HepG2 (cell line): Measurements from ENCODE around the gene FBXO41. TPM values are rescaled to one million over a fixed set of nuclear protein-coding genes. Genes with fewer than 3 reads are reported as not detected.

ENCODE experiments used
- FOXP4 ChIP-seq: sonication (generic); formaldehyde crosslinking; IDR thresholded peaks from 2 replicates; pipeline ENCODE4 v1.4.0; 2020; ENCODE audit warnings: missing genetic modification reagents
- GTF3A ChIP-seq: sonication (generic); formaldehyde crosslinking; conservative IDR thresholded peaks from 2 replicates; pipeline ENCODE4 v1.4.0; 2020; ENCODE audit warnings: mild to moderate bottlenecking, missing genetic modification reagents
- MYPOP ChIP-seq: sonication (generic); formaldehyde crosslinking; IDR thresholded peaks from 2 replicates; pipeline ENCODE4 v1.8.1; 2023; ENCODE audit warnings: mild to moderate bottlenecking, moderate library complexity, missing genetic modification reagents
- ZNF333 ChIP-seq: sonication (generic); formaldehyde crosslinking; IDR thresholded peaks from 2 replicates; pipeline ENCODE4 v1.4.0; 2020; ENCODE audit warnings: mild to moderate bottlenecking, missing genetic modification reagents, borderline replicate concordance
- ZNF446 ChIP-seq: sonication (generic); formaldehyde crosslinking; IDR thresholded peaks from 2 replicates; pipeline ENCODE4 v1.5.0; 2020; ENCODE audit warnings: mild to moderate bottlenecking, missing genetic modification reagents
- ZNF629 ChIP-seq: sonication (generic); formaldehyde crosslinking; conservative IDR thresholded peaks from 2 replicates; pipeline ENCODE4 v1.5.0; 2020; ENCODE audit warnings: missing genetic modification reagents
- polyA plus RNA-seq, 8 experiments: library from polyadenylated mRNA; depleted of rRNA in 3 of 8; stranded (reverse) in 7 of 8; unstranded in 1 of 8; fragments of >200 nt; fragmentation: Illumina TruSeq in 4 of 8; extraction: Trizol in 4 of 8; gene quantifications; 2 replicates each; pipeline versions ENCODE4 v1.2.1 to v1.2.3, GENCODE V29; 2011 to 2016; ENCODE audit warnings: low read depth in 4 of 8, missing spikeins in 1 of 8, mixed read lengths in 1 of 8; ENCODE audit not compliant: insufficient read depth in 1 of 8
- total RNA-seq, 5 experiments: library from RNA; depleted of rRNA; stranded (reverse); fragments of >200 nt; fragmentation: Illumina TruSeq; extraction: Trizol; gene quantifications; 2 replicates each; pipeline ENCODE4 v1.2.3, GENCODE V29; 2016; ENCODE audit warnings: low read depth in 1 of 5
- TF ChIP-seq, protein P1 (sequence below): sonication (generic); formaldehyde crosslinking; IDR thresholded peaks from 2 replicates; pipeline ENCODE4 v1.9.0; 2021; ENCODE audit warnings: mild to moderate bottlenecking, missing genetic modification reagents

FBXO41 gene
- total and polyA plus RNA-seq, 2 of the 13 experiments (the other 11 are each of a cell fraction or from before 2014, with no cell fraction given): 4.2 to 10.3 TPM

GRCh38 chr2:73235315-73236028 lies 48.8 kb downstream of the FBXO41 start (continued):
- TF ChIP-seq FOXP4 (CRISPR knock-in tag) (no peak), ZNF629 (CRISPR knock-in tag) (no peak), GTF3A (CRISPR knock-in tag) (0 out of 2 replicates have a peak, but pooled peaks have one; percentile 8), ZNF446 (CRISPR knock-in tag) (0 out of 2 replicates have a peak, but pooled peaks have one; percentile 34), ZNF333 (CRISPR knock-in tag) (no peak), MYPOP (CRISPR knock-in tag) (no peak)
- TF ChIP-seq, protein P1, sequence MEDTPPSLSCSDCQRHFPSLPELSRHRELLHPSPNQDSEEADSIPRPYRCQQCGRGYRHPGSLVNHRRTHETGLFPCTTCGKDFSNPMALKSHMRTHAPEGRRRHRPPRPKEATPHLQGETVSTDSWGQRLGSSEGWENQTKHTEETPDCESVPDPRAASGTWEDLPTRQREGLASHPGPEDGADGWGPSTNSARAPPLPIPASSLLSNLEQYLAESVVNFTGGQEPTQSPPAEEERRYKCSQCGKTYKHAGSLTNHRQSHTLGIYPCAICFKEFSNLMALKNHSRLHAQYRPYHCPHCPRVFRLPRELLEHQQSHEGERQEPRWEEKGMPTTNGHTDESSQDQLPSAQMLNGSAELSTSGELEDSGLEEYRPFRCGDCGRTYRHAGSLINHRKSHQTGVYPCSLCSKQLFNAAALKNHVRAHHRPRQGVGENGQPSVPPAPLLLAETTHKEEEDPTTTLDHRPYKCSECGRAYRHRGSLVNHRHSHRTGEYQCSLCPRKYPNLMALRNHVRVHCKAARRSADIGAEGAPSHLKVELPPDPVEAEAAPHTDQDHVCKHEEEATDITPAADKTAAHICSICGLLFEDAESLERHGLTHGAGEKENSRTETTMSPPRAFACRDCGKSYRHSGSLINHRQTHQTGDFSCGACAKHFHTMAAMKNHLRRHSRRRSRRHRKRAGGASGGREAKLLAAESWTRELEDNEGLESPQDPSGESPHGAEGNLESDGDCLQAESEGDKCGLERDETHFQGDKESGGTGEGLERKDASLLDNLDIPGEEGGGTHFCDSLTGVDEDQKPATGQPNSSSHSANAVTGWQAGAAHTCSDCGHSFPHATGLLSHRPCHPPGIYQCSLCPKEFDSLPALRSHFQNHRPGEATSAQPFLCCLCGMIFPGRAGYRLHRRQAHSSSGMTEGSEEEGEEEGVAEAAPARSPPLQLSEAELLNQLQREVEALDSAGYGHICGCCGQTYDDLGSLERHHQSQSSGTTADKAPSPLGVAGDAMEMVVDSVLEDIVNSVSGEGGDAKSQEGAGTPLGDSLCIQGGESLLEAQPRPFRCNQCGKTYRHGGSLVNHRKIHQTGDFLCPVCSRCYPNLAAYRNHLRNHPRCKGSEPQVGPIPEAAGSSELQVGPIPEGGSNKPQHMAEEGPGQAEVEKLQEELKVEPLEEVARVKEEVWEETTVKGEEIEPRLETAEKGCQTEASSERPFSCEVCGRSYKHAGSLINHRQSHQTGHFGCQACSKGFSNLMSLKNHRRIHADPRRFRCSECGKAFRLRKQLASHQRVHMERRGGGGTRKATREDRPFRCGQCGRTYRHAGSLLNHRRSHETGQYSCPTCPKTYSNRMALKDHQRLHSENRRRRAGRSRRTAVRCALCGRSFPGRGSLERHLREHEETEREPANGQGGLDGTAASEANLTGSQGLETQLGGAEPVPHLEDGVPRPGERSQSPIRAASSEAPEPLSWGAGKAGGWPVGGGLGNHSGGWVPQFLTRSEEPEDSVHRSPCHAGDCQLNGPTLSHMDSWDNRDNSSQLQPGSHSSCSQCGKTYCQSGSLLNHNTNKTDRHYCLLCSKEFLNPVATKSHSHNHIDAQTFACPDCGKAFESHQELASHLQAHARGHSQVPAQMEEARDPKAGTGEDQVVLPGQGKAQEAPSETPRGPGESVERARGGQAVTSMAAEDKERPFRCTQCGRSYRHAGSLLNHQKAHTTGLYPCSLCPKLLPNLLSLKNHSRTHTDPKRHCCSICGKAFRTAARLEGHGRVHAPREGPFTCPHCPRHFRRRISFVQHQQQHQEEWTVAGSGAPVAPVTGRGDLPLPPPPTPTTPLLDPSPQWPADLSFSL (CRISPR knock-in tag): 0 out of 2 replicates have a peak, but pooled peaks have one; percentile 22
